Activated CD4-positive, alpha-beta T cell treated with anti-CD3 and anti-CD28 coated beads, Interleukin-2, amount 50 U/mL, for 4 hours (primary cell): ENCODE data around the gene INSR.
"Not testable (repeated sequence)": the region's sequence is repeated elsewhere in the genome, so short reads cannot be mapped to it uniquely, and the experiment has no call there.

ENCODE experiments used
- DNase-seq, 2 experiments: peaks; one replicate each; pipeline ENCODE4 v3.0.0-alpha.2; 2020

INSR gene

GRCh38 chr19:7188698-7189629 is 105.2 kb downstream of the INSR start:
- DNase-seq = no peak

GRCh38 chr19:7187605-7188339 is 106.4 kb downstream of the INSR start:
- DNase-seq = no peak

- DNase-seq = no peak
These were observed 111.7 kb downstream of the INSR start for GRCh38 chr19:7182489-7182888.

- DNase-seq = no peak
These were observed 114.3 kb downstream of the INSR start for GRCh38 chr19:7179917-7180306.

GRCh38 chr19:7177926-7178325 is 116.3 kb downstream of the INSR start:
- no peak for DNase-seq

GRCh38 chr19:7176792-7177191 is 117.4 kb downstream of the INSR start:
- DNase-seq = no peak

- no peak for DNase-seq
These were observed 121.4 kb downstream of the INSR start for GRCh38 chr19:7172794-7173193.

GRCh38 chr19:7170983-7171382 is 123.2 kb downstream of the INSR start:
- DNase-seq = no peak

- no peak for DNase-seq
These were observed 125.3 kb downstream of the INSR start for GRCh38 chr19:7168941-7169340.

GRCh38 chr19:7161292-7161691 is 132.9 kb downstream of the INSR start:
- DNase-seq = no peak

- DNase-seq = no peak
These were observed 134.9 kb downstream of the INSR start for GRCh38 chr19:7159105-7159933.

- DNase-seq = no peak
These were observed 141.2 kb downstream of the INSR start for GRCh38 chr19:7153022-7153421.

- no peak for DNase-seq
These were observed 141.6 kb downstream of the INSR start for GRCh38 chr19:7152568-7152967.

GRCh38 chr19:7149956-7150705 is 144.1 kb downstream of the INSR start:
- no peak for DNase-seq

- DNase-seq = not testable (repeated sequence)
These were observed 147.0 kb downstream of the INSR start for GRCh38 chr19:7147119-7147675.

GRCh38 chr19:7146086-7146485 is 148.1 kb downstream of the INSR start:
- DNase-seq = not testable (repeated sequence)

- DNase-seq = no peak
These were observed 148.7 kb downstream of the INSR start for GRCh38 chr19:7145494-7145893.

GRCh38 chr19:7142771-7143170 is 151.4 kb downstream of the INSR start:
- no peak for DNase-seq

- no peak for DNase-seq
These were observed 154.1 kb downstream of the INSR start for GRCh38 chr19:7140137-7140536.

GRCh38 chr19:7139095-7139494 is 155.1 kb downstream of the INSR start:
- DNase-seq = no peak

- no peak for DNase-seq
These were observed 155.8 kb downstream of the INSR start for GRCh38 chr19:7138402-7138801.

GRCh38 chr19:7137120-7137519 is 157.1 kb downstream of the INSR start:
- DNase-seq = no peak
